ENCODE data around the gene DCUN1D2.

The DCUN1D2 gene

DNA sequence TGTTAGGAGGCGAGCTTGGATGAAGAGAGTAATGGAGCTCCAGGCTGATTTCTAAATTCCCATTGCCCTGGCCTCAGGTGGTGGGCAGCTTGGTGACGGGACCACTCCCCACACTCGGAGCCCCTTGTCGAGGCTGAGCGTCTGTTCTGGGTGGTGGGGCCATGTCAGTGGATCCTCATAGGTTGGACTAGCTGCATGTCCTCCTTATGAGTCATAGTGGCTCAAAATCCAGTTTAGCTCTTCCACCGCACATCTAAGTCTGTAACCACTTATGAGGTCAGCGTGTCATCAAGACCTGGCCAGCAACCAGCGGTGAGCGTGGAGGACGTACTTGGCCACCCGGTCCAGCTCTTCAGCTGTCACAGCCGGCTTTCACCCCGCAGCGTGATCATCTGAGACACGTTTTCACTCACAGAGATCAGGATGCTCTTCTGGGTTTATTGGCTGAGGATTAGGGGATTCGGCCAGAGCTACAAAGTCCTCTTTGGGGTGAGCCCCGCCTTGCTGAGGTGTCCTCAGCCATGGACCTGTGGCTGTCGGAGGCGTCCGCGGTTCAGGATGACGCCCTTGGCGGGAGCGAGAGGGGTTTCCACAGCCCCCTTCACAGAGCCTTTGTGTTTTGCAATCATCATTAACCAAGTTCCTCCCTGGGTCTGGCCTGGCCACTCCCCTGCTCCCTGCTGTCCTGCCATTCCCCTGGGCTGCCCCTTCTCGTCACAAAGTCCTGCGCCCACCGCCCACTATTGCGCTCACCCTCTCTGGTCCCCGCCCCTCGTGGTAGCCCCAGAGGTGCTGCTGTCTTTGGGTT, 79.1 kb downstream of the DCUN1D2 start:
- Histone ChIP-seq H3K36me3 (ENCODE audit: insufficient read depth) (no peaks in the 10 kb centered on the region), H3K79me2 (ENCODE audit: insufficient read depth, low read depth) (no peaks in the 10 kb centered on the region), H4K20me1 (ENCODE audit: insufficient read depth) (no peaks in the 10 kb centered on the region), H3K27ac (no peak overlapping the region), H3K4me3 (IDR thresholded peaks at IDR 0.05; ENCODE audit: insufficient read depth, low read depth, low read length) (no peak overlapping the region), H2AFZ (ENCODE audit: low read depth) (no peak overlapping the region), H3K27me3 (ENCODE audit: insufficient read depth, low read depth) (peaks cover 7% of the 10 kb centered on the region; the same call in 1 of the 2 replicates), H3K9ac (no peak overlapping the region), H3K4me1 (ENCODE audit: low read depth, poor library complexity, severe bottlenecking) (no peaks in the 10 kb centered on the region), H3K4me2 (no peak overlapping the region)
- TF ChIP-seq, protein P1, sequence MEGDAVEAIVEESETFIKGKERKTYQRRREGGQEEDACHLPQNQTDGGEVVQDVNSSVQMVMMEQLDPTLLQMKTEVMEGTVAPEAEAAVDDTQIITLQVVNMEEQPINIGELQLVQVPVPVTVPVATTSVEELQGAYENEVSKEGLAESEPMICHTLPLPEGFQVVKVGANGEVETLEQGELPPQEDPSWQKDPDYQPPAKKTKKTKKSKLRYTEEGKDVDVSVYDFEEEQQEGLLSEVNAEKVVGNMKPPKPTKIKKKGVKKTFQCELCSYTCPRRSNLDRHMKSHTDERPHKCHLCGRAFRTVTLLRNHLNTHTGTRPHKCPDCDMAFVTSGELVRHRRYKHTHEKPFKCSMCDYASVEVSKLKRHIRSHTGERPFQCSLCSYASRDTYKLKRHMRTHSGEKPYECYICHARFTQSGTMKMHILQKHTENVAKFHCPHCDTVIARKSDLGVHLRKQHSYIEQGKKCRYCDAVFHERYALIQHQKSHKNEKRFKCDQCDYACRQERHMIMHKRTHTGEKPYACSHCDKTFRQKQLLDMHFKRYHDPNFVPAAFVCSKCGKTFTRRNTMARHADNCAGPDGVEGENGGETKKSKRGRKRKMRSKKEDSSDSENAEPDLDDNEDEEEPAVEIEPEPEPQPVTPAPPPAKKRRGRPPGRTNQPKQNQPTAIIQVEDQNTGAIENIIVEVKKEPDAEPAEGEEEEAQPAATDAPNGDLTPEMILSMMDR (conservative IDR thresholded peaks at IDR 0.05; ENCODE audit: low read depth, low read length): no peak

DNA sequence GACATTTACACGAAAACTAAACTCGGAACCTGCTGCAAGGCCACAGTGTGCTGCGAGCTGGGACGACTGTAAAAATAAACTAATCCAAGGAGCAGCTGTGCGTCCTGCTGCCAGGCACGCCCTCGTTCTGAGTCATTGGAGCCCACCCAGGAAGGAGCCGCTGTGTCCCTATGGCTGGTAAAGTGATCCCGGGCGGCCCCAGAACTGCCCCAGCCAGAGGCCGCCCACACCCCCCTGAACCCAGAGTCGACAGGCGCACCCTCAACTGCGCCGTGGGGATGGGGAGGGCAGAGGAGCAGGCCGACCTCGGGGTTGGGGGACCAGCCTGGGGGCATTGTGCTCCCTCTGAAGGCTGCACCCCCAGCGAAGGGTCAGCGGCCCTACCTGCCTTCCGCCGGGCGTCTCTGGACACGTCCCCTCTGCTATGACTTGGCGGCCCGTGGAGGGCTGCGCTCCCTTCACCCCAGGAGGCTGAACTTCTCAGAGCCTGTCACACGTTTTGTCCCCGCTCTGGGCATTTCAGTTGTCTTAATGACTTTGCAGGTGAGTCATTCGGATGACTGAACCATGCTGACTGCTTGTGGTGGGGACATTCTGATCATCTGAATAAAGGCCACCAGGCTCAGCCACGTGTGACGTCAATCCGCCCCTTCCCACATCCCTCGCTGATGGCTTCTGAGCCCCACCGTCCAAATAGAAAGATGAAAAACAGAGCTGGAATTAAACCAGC, 79.9 kb downstream of the DCUN1D2 start:
- H3K4me1 ChIP-seq (ENCODE audit: low read depth, poor library complexity, severe bottlenecking): no peaks in the 10 kb centered on the region
- TF ChIP-seq, protein P1 (conservative IDR thresholded peaks at IDR 0.05; ENCODE audit: low read depth, low read length): no peak
- H3K4me2 ChIP-seq: no peak overlapping the region
- H4K20me1 ChIP-seq (ENCODE audit: insufficient read depth): no peaks in the 10 kb centered on the region
- H3K27me3 ChIP-seq (ENCODE audit: insufficient read depth, low read depth): peaks cover 9% of the 10 kb centered on the region; the same call in 1 of the 2 replicates
- no peaks in the 10 kb centered on the region for H3K79me2 ChIP-seq (ENCODE audit: insufficient read depth, low read depth)
- H3K4me3 ChIP-seq (IDR thresholded peaks at IDR 0.05; ENCODE audit: insufficient read depth, low read depth, low read length): no peak overlapping the region
- H3K27ac ChIP-seq: no peak overlapping the region
- no peaks in the 10 kb centered on the region for H3K36me3 ChIP-seq (ENCODE audit: insufficient read depth)
- no peak overlapping the region for H2AFZ ChIP-seq (ENCODE audit: low read depth)
- no peak overlapping the region for H3K9ac ChIP-seq

DNA sequence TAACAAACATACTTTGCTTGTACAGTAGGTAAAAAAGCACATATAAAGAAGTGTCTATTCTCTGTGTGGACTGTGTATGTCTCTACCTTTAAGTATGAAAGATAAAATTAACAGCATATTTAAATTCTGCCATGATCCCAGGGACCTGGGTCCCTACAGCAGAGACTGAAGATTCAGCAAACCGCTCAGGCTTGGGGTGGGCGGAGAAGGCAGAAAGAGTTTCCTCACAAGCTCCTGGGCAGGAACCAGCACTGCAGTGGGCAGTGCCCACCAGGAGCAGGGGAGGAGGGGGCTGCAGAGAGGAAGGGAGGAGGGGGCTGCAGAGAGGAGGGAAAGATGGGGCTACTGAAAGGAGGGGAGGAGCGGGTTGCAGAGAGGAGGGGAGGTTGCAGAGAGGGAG, 81.9 kb downstream of the DCUN1D2 start:
- Histone ChIP-seq H3K27ac (no peak overlapping the region), H3K9ac (no peak overlapping the region), H3K4me1 (ENCODE audit: low read depth, poor library complexity, severe bottlenecking) (no peaks in the 10 kb centered on the region), H3K27me3 (ENCODE audit: insufficient read depth, low read depth) (peaks cover 9% of the 10 kb centered on the region; the same call in 1 of the 2 replicates), H3K4me3 (IDR thresholded peaks at IDR 0.05; ENCODE audit: insufficient read depth, low read depth, low read length) (no peak overlapping the region), H3K79me2 (ENCODE audit: insufficient read depth, low read depth) (no peaks in the 10 kb centered on the region), H3K36me3 (ENCODE audit: insufficient read depth) (no peaks in the 10 kb centered on the region), H4K20me1 (ENCODE audit: insufficient read depth) (no peaks in the 10 kb centered on the region), H3K4me2 (no peak overlapping the region), H2AFZ (ENCODE audit: low read depth) (no peak overlapping the region)
- TF ChIP-seq, protein P1 (conservative IDR thresholded peaks at IDR 0.05; ENCODE audit: low read depth, low read length): no peak

DNA sequence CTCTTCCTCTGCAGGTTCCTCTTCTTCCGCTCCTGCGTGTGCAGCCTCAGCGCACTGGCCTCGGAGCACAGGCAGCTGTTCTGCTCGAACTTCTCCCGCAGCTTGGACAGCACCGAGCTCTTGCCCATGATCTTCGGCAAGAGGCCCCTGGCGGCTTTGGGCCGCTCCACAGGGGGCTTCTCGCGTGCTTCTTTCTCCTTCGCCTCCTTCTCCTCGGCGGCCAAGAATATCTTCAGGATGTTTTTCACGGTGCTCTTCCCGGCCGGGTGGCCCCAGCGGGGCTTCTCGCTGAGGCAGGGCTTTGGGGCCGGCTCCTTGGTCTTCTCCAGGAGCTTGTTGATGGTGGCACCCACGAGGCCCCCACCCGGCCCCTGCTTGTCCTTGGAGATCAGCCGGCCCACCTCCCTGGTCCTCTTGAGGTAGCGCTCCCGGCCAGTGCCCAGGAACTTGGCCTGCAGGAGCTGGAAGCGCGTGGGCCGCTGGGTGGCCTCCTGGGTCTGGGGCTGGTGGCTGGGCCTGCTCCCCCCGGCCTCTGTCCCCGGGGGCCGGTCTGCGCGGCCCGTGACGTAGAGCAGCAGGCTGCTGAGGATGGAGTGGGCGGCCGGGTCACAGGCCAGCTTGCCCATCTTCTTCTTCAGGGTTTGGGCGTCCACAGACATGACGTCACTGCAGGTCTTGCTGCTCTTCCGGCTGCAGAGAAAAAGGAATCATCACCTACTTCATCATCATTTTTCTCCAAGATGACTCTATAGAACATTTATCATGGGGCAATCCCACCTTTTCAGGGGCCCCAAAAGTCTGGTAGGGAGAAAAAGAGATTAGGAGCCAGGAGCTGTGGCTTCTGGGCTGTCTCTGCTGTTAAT, 82.7 kb downstream of the DCUN1D2 start:
- Histone ChIP-seq H3K79me2 (ENCODE audit: insufficient read depth, low read depth) (no peaks in the 10 kb centered on the region), H3K9ac (no peak overlapping the region), H3K4me1 (ENCODE audit: low read depth, poor library complexity, severe bottlenecking) (no peaks in the 10 kb centered on the region), H4K20me1 (ENCODE audit: insufficient read depth) (no peaks in the 10 kb centered on the region), H3K4me2 (no peak overlapping the region), H2AFZ (ENCODE audit: low read depth) (no peak overlapping the region), H3K4me3 (IDR thresholded peaks at IDR 0.05; ENCODE audit: insufficient read depth, low read depth, low read length) (no peak overlapping the region), H3K27ac (no peak overlapping the region), H3K27me3 (ENCODE audit: insufficient read depth, low read depth) (peaks cover 9% of the 10 kb centered on the region; the same call in 1 of the 2 replicates), H3K36me3 (ENCODE audit: insufficient read depth) (no peaks in the 10 kb centered on the region)
- TF ChIP-seq, protein P1 (conservative IDR thresholded peaks at IDR 0.05; ENCODE audit: low read depth, low read length): no peak
